MCF 10A (cell line): ENCODE measurements around the gene RINL. TPM values are rescaled to one million over a fixed set of nuclear protein-coding genes. Genes with fewer than 3 reads are reported as not detected.

Experiments
- BruUV-seq: library from RNA; stranded (reverse); fragments of 400-500 nt; replicated peaks from 2 replicates; lab custom pipeline; 2021; lab: Mats Ljungman, UMichigan
- CTCF ChIA-PET: fragments of 300-600 bp; sonication (Branson Sonifier 250); formaldehyde crosslinking; extraction: SDS; loops from one replicate; lab custom pipeline; 2021; ENCODE audit warnings: antibody characterized with exemption, inconsistent platforms; lab: Yijun Ruan, JAX
- POLR2A ChIA-PET: fragments of 300-600, 350-650 bp; sonication (Branson Sonifier 250); formaldehyde crosslinking; extraction: SDS; loops from one replicate; lab custom pipeline; 2020; ENCODE audit warnings: antibody characterized with exemption, inconsistent platforms; lab: Yijun Ruan, JAX
- DNase-seq: peaks from one replicate; pipeline ENCODE4 v3.0.0-alpha.2; 2018; ENCODE audit not compliant: unreplicated experiment
- H3K27ac Mint-ChIP-seq: one replicate; pipeline ENCODE4 v1.8.0; 2022; ENCODE audit warnings: mild to moderate bottlenecking, low read depth, mixed read lengths; ENCODE audit not compliant: unreplicated experiment
- H3K27me3 Mint-ChIP-seq: one replicate; pipeline ENCODE4 v1.8.0; 2022; ENCODE audit warnings: mixed read lengths; ENCODE audit not compliant: insufficient read depth, unreplicated experiment
- H3K36me3 Mint-ChIP-seq: one replicate; pipeline ENCODE4 v1.8.0; 2022; ENCODE audit warnings: mild to moderate bottlenecking, moderate library complexity, mixed read lengths; ENCODE audit not compliant: insufficient read depth, unreplicated experiment
- H3K4me1 Mint-ChIP-seq: one replicate; pipeline ENCODE4 v1.8.0; 2022; ENCODE audit warnings: mixed read lengths; ENCODE audit not compliant: insufficient read depth, unreplicated experiment
- H3K4me3 Mint-ChIP-seq: one replicate; pipeline ENCODE4 v1.8.0; 2022; ENCODE audit warnings: mild to moderate bottlenecking, moderate library complexity, mixed read lengths; ENCODE audit not compliant: unreplicated experiment
- H3K9me3 Mint-ChIP-seq: one replicate; pipeline ENCODE4 v1.8.0; 2022; ENCODE audit warnings: mixed read lengths; ENCODE audit not compliant: unreplicated experiment
- intact Hi-C: fragments of 100-400 bp; cut with micrococcal nuclease; formaldehyde crosslinking; loops from 2 replicates; pipeline ENCODE4 v1.14.1; 2022
- total RNA-seq: library from RNA; stranded (reverse); gene quantifications from 2 replicates; pipeline ENCODE4 v1.2.3, GENCODE V29; 2022
- TF ChIP-seq, protein P1 (sequence below): fragments of 200-600 bp; IDR thresholded peaks from one replicate; pipeline ENCODE4 v1.8.0; 2022; ENCODE audit warnings: antibody characterized with exemption, mild to moderate bottlenecking; ENCODE audit not compliant: unreplicated experiment

The RINL gene
- total RNA-seq, 1 experiment from 2014 or later: 4.7 TPM

DNA sequence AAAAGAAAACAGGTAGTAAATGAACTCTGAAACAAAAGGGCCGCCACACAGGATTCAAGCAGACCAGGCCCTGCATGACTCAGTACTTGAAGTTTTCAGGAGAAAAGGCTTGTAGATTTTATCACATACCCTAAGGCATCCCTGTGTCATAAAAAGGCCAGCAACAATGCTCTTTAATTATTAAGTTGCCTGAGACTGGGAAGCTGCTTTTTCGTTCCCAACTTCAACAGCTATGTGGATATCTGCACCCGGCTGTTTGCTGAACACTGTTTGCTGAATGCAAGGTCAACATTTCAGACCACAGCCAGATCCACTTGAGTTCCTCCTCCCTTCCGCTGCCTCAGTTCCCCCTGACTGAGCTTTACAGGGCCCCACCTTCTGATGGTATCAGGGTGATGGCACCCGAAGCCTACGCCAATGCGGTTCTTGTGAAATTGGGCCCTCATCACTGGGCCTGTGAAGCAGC, 40.4 kb downstream of the RINL start:
- Mint-ChIP-seq H3K4me3 (peak overlapping the region; percentile 51), H3K27ac (no peak overlapping the region), H3K9me3 (no peaks in the 10 kb centered on the region), H3K4me1 (peaks cover 20% of the 10 kb centered on the region), H3K36me3 (peaks cover 76% of the 10 kb centered on the region), H3K27me3 (no peaks in the 10 kb centered on the region)
- no TSS peak for BruUV-seq
- intact Hi-C loops: loop anchor here (1.0 to 2.0 kb wide), 3 partner anchors 109 to 293 kb away; no protein-coding TSS in a partner anchor
- no peak for DNase-seq
- TF ChIP-seq, protein P1, sequence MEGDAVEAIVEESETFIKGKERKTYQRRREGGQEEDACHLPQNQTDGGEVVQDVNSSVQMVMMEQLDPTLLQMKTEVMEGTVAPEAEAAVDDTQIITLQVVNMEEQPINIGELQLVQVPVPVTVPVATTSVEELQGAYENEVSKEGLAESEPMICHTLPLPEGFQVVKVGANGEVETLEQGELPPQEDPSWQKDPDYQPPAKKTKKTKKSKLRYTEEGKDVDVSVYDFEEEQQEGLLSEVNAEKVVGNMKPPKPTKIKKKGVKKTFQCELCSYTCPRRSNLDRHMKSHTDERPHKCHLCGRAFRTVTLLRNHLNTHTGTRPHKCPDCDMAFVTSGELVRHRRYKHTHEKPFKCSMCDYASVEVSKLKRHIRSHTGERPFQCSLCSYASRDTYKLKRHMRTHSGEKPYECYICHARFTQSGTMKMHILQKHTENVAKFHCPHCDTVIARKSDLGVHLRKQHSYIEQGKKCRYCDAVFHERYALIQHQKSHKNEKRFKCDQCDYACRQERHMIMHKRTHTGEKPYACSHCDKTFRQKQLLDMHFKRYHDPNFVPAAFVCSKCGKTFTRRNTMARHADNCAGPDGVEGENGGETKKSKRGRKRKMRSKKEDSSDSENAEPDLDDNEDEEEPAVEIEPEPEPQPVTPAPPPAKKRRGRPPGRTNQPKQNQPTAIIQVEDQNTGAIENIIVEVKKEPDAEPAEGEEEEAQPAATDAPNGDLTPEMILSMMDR: no peak
- ChIA-PET CTCF (interaction anchor here (0.6 to 1.2 kb wide), 8 partner anchors 16 to 293 kb away, joined by 3 to 6 read pairs (median 4); no protein-coding TSS in a partner anchor), POLR2A (interaction anchor here (0.6 to 5.8 kb wide), 32 partner anchors 8 to 567 kb away, joined by 3 to 74 read pairs (median 5); partner anchors contain the start of genes ACTN4, EIF3K, FAM98C and HNRNPL)

DNA sequence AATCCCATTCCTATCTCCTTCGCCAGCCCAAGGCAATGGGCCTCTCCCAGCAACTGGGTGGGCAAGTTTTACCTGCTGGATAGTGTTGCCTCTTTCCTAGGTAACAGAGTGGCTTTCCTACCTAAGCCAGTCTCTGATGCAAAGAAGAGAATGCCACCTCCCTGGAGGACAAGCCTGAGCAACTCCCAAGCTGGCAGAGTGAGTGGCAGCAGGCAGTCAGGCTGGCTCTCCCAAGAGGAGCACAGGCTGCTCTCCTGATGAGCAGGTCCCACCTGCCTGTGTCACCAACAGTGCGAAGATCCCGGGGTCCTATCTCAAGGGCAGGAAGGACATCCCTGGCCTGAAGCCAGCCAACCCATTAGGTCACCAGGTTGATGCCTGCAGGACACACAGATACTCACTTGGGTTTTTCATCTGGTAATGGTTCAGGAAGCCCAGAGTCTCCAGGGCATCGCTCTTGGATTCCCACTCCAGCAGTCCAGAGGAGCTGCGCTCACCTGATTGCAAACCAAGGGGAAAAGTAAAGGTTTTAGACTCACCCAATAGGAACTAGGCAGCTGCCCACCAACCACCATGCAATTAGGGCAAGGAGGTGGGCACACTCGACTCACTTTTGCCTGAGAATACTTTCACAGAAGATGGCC, 41.0 kb downstream of the RINL start:
- Mint-ChIP-seq H3K27ac (no peak overlapping the region), H3K4me3 (peak overlapping the region; percentile 51), H3K27me3 (no peaks in the 10 kb centered on the region), H3K4me1 (peaks cover 17% of the 10 kb centered on the region), H3K9me3 (no peaks in the 10 kb centered on the region), H3K36me3 (peaks cover 70% of the 10 kb centered on the region)
- TF ChIP-seq, protein P1: no peak
- no TSS peak for BruUV-seq
- POLR2A ChIA-PET: interaction anchor here (0.6 to 5.8 kb wide), 27 partner anchors 8 to 568 kb away, joined by 3 to 74 read pairs (median 5); partner anchors contain the start of genes ACTN4, FAM98C, HNRNPL and MRPS12
- CTCF ChIA-PET: interaction anchor here (0.6 to 1.2 kb wide), 5 partner anchors 17 to 292 kb away, joined by 3 to 6 read pairs (median 4); no protein-coding TSS in a partner anchor
- intact Hi-C loops: no loop called here
- no peak for DNase-seq

DNA sequence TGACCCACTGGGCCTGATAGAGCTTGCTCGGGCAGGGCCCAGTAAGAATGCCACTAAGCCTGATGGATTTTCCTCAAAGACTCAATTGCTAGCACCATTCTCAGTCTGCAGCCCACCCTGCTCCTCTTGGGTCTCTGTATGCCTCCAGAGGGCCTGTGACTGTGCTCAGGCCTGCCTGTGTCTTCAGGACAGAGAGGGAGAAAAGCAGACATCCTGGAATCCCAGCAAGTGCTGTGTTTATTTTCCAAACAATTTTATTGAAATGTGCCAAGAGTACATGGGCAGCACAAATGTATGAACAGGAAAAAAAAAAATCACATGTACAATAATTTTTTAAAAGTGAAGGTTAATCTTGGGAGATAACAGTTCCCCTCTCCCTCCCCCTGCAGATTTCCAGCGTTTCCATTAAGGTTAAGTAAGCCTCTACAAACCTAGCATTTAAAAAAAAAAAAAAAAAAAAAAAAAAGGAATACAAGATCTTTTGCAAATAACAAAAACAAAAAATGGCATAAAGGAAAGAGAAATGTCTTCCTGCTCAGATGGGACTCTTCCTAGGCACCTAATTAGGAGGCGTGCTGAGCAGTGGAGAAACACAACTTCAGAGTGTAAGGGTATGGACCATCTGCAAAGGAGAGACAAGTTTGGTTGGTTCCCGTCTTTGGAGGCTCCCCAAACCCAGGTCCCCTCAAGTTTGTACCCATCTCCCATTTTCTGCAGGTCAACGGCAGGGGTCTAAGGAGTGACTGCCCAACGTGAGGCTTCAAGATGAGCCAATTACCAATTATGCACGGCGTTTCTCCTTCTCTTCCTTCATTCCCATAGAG, 41.7 kb downstream of the RINL start:
- Mint-ChIP-seq H3K4me3 (no peak overlapping the region), H3K27me3 (no peaks in the 10 kb centered on the region), H3K27ac (no peak overlapping the region), H3K36me3 (peaks cover 63% of the 10 kb centered on the region), H3K9me3 (no peaks in the 10 kb centered on the region), H3K4me1 (peaks cover 22% of the 10 kb centered on the region)
- intact Hi-C loops: no loop called here
- ChIA-PET POLR2A (interaction anchor here (0.7 to 5.8 kb wide), 11 partner anchors 8 to 192 kb away, joined by 3 to 74 read pairs (median 10); partner anchors contain the start of genes ACTN4, HNRNPL, NFKBIB and SIRT2), CTCF (interaction anchor here (0.6 to 1.1 kb wide), 2 partner anchors 18 to 186 kb away, joined by 3 to 6 read pairs; no protein-coding TSS in a partner anchor)
- TF ChIP-seq, protein P1: no peak
- no TSS peak for BruUV-seq
- DNase-seq: no peak
